ENCODE results near the gene LKAAEAR1. TPM values are rescaled to one million over a fixed set of nuclear protein-coding genes. Genes with fewer than 3 reads are reported as not detected.
A peak's percentile ranks its signal among the peaks of the same experiment; 100 is the strongest.

Gene LKAAEAR1
- total and polyA plus RNA-seq, 2 of the 13 experiments (the other 11 are each of a cell fraction or from before 2014, with no cell fraction given): not detected

DNA sequence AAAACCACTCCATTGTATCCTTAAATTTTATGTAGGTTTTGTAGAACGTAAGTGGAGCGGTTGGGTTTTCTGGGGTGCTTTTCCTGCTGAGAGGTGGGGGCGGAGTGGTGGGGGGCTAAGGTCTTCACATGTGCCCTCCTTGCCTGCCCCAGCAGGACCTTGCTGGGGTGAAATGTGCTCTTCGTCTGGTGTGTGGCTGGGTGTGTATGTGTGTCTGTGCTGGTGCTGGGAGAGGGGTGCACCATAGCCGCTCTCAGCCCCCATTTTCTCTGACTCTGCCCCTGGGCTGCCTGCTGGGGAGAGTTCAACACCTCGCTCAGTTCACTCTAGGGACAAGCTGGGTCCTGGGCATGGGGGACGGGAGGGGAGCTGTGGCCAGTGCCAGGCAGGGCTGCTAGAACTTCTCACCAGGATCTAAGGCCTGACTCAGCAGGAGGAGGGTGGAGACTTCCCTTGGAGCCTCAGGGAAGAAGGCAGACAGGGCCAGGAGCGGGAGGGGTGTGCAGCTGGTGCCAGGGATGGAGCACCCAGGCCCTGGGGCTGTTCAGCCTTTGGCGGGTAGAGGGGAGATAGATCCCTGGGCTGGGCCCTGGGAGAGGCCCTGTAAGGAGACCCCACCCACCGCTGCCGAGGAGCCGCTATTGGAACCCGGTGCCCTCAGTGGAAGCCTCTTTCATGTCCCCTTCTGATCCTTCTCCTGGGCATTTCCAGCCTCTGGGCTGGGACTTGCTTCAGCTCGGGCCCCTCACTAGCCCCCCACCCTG lies 39.5 kb downstream of the LKAAEAR1 start (continued):
- TF ChIP-seq, protein P1, sequence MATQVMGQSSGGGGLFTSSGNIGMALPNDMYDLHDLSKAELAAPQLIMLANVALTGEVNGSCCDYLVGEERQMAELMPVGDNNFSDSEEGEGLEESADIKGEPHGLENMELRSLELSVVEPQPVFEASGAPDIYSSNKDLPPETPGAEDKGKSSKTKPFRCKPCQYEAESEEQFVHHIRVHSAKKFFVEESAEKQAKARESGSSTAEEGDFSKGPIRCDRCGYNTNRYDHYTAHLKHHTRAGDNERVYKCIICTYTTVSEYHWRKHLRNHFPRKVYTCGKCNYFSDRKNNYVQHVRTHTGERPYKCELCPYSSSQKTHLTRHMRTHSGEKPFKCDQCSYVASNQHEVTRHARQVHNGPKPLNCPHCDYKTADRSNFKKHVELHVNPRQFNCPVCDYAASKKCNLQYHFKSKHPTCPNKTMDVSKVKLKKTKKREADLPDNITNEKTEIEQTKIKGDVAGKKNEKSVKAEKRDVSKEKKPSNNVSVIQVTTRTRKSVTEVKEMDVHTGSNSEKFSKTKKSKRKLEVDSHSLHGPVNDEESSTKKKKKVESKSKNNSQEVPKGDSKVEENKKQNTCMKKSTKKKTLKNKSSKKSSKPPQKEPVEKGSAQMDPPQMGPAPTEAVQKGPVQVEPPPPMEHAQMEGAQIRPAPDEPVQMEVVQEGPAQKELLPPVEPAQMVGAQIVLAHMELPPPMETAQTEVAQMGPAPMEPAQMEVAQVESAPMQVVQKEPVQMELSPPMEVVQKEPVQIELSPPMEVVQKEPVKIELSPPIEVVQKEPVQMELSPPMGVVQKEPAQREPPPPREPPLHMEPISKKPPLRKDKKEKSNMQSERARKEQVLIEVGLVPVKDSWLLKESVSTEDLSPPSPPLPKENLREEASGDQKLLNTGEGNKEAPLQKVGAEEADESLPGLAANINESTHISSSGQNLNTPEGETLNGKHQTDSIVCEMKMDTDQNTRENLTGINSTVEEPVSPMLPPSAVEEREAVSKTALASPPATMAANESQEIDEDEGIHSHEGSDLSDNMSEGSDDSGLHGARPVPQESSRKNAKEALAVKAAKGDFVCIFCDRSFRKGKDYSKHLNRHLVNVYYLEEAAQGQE (IDR thresholded peaks at IDR 0.05; ENCODE audit: borderline replicate concordance in 1 of 2, low read depth in 1 of 2, low read length in 2 of 2): no peak
- TF ChIP-seq KMT2A (CRISPR knock-in tag; IDR thresholded peaks at IDR 0.05) (no peak; the same call in 1 of the 2 replicates), ZNF253 (CRISPR knock-in tag; IDR thresholded peaks at IDR 0.05; ENCODE audit: borderline replicate concordance) (no peak), MAFF (IDR thresholded peaks at IDR 0.05; ENCODE audit: low read depth, low read length) (0 out of 2 replicates have a peak, but pooled peaks have one; percentile 26), LCORL (IDR thresholded peaks at IDR 0.05) (no peak), LCORL (CRISPR knock-in tag; IDR thresholded peaks at IDR 0.05) (no peak), LRRFIP1 (CRISPR knock-in tag; conservative IDR thresholded peaks at IDR 0.05) (no peak), RXRA (CRISPR knock-in tag; IDR thresholded peaks at IDR 0.05) (no peak), RFX1 (IDR thresholded peaks at IDR 0.05) (no peak), NFKB2 (CRISPR knock-in tag; IDR thresholded peaks at IDR 0.05; ENCODE audit: borderline replicate concordance) (no peak), GABPA (IDR thresholded peaks at IDR 0.05; ENCODE audit: low read depth, low read length) (no peak), GABPA (CRISPR knock-in tag; IDR thresholded peaks at IDR 0.05; ENCODE audit: low read depth) (no peak), ZNF274 (CRISPR knock-in tag; IDR thresholded peaks at IDR 0.05) (0 out of 2 replicates have a peak, but pooled peaks have one; percentile 29), ZNF225 (CRISPR knock-in tag; IDR thresholded peaks at IDR 0.05) (0 out of 2 replicates have a peak, but pooled peaks have one; percentile 46), FOXC1 (CRISPR knock-in tag; IDR thresholded peaks at IDR 0.05; ENCODE audit: borderline replicate concordance) (no peak), MED13 (CRISPR knock-in tag; IDR thresholded peaks at IDR 0.05) (no peak), ZFP36L2 (CRISPR knock-in tag; IDR thresholded peaks at IDR 0.05) (no peak), AGO2 (optimal IDR thresholded peaks at IDR 0.05; ENCODE audit: low read depth, low read length) (no peak), ARID4A (CRISPR knock-in tag; IDR thresholded peaks at IDR 0.05; ENCODE audit: borderline replicate concordance) (no peak), ZNF12 (CRISPR knock-in tag; IDR thresholded peaks at IDR 0.05) (peak; percentile 76; the same call in 1 of the 2 replicates), ZNF782 (CRISPR knock-in tag; IDR thresholded peaks at IDR 0.05; ENCODE audit: borderline replicate concordance) (no peak)

All from HepG2 (cell line).